Mucosa of rectum (tissue), 2 donors: ENCODE data around the gene NPIPA7.
"Not testable (repeated sequence)": the region's sequence is repeated elsewhere in the genome, so short reads cannot be mapped to it uniquely, and the experiment has no call there.

ENCODE experiments used
- H3K27ac ChIP-seq, 2 donors: one replicate each; pipeline ENCODE4 v1.7.0; 2013; ENCODE audit warnings: inconsistent platforms in 2 of 2, low read depth in 2 of 2, low read length in 2 of 2
- H3K27me3 ChIP-seq, 2 donors: one replicate each; pipeline ENCODE4 v1.7.0; 2013; ENCODE audit warnings: low read length in 2 of 2; ENCODE audit not compliant: control insufficient read depth in 2 of 2, insufficient read depth in 2 of 2
- H3K36me3 ChIP-seq, 2 donors: one replicate each; pipeline ENCODE4 v1.7.0; 2013; ENCODE audit warnings: low read length in 2 of 2; ENCODE audit not compliant: control insufficient read depth in 2 of 2, insufficient read depth in 2 of 2
- H3K4me1 ChIP-seq, 2 donors: one replicate each; pipeline ENCODE4 v1.7.0; 2013; ENCODE audit warnings: low read length in 2 of 2, mild to moderate bottlenecking in 1 of 2; ENCODE audit not compliant: control insufficient read depth in 2 of 2, insufficient read depth in 2 of 2
- H3K4me3 ChIP-seq, 2 donors: one replicate each; pipeline ENCODE4 v1.7.0; 2013; ENCODE audit warnings: low read length in 2 of 2
- H3K9ac ChIP-seq, 2 donors: one replicate each; pipeline ENCODE4 v1.7.0; 2013; ENCODE audit warnings: low read length in 2 of 2, low read depth in 1 of 2, mild to moderate bottlenecking in 1 of 2
- H3K9me3 ChIP-seq, 2 donors: one replicate each; pipeline ENCODE4 v1.7.0; 2013; ENCODE audit warnings: low read length in 2 of 2; ENCODE audit not compliant: control insufficient read depth in 2 of 2
- donor health status: healthy.
- donor health status: Normal muscosa, but diverticular disease.

The NPIPA7 gene

DNA sequence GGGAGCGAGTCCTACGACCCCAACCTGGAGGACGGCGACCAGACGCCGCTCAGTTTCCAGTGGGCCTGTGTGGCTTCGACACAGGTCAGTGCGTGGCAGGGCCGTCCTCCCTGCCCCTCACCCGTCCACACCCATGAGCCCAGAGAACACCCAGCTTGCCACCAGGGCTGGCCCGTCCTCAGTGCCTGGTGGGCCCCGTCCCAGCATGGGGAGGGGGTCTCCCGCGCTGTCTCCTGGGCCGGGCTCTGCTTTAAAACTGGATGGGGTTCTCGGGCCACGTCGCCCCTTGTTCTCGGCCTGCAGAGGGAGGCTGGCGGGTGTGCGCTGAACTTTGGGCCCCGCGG lies 11.7 kb upstream of the NPIPA7 start:
- not testable (repeated sequence) for H3K36me3 ChIP-seq, H3K27me3 ChIP-seq, H3K9ac ChIP-seq, H3K4me3 ChIP-seq, H3K4me1 ChIP-seq, H3K27ac ChIP-seq, H3K9me3 ChIP-seq

DNA sequence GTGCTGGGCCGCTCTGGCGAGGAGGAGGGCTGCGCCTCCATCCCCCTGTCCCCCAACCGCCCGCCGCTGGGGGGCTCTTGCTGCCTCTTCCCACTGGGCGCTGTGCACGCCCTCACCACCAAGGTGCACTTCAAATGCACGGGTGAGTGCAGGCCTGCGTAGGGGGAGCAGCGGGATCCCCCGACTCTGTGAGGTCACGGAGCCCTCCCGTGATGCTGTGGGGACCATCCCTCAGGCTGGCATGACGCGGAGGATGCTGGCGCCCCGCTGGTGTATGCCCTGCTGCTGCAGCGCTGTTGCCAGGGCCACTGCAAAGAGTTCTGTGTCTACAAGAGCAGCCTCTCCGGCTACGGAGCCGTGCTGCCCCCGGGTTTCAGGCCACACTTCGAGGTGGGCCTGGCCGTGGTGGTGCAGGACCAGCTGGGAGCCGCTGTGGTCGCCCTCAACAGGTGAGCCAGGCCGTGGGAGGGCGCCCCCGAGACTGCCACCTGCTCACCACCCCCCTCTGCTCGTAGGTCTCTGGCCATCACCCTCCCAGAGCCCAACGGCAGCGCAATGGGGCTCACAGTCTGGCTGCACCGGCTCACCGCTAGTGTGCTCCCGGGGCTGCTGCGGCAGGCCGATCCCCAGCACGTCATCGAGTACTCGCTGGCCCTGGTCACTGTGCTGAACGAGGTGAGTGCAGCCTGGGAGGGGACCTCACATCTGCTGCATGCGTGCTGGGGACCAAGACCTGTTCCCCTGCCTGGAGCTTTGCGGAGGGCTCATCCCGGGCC lies 9.7 kb upstream of the NPIPA7 start:
- not testable (repeated sequence) for H3K9me3 ChIP-seq, H3K4me3 ChIP-seq, H3K27me3 ChIP-seq, H3K9ac ChIP-seq, H3K4me1 ChIP-seq, H3K36me3 ChIP-seq, H3K27ac ChIP-seq

DNA sequence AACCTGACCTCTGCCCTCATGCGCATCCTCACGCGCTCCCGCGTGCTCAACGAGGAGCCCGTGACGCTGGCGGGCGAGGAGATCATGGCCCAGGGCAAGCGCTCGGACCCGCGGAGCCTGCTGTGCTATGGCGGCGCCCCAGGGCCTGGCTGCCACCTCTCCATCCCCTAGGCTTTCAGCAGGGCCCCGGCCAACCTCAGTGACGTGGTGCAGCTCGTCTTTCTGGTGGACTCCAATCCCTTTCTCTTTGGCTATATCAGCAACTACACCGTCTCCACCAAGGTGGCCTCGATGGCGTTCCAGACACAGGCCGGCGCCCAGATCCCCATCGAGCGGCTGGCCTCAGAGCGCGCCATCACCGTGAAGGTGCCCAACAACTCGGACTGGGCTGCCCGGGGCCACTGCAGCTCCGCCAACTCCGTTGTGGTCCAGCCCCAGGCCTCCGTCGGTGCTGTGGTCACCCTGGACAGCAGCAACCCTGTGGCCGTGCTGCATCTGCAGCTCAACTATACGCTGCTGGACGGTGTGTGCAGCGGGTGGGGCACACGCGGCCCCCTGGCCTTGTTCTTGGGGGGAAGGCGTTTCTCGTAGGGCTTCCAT lies 7.7 kb upstream of the NPIPA7 start:
- not testable (repeated sequence) for H3K36me3 ChIP-seq, H3K27ac ChIP-seq

DNA sequence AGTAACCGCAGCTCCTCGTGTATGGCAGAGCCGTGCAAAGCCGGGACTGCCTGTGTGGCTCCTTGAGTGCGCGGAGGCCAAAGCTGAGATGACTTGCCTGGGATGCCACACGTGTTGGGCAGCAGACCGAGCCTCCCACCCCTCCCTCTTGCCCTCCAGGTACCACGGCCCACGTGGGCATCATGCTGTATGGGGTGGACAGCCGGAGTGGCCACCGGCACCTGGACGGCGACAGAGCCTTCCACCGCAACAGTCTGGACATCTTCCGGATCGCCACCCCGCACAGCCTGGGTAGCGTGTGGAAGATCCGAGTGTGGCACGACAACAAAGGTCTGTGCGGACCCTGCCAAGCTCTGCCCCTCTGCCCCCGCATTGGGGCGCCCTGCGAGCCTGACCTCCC lies 4.7 kb upstream of the NPIPA7 start:
- H3K4me1 ChIP-seq, H3K4me3 ChIP-seq, H3K36me3 ChIP-seq, H3K27me3 ChIP-seq, H3K9ac ChIP-seq, H3K27ac ChIP-seq, H3K9me3 ChIP-seq: not testable (repeated sequence)

More for the DNA sequence above, 7.7 kb upstream of the NPIPA7 start:
- H3K27me3 ChIP-seq, H3K9me3 ChIP-seq, H3K4me1 ChIP-seq, H3K9ac ChIP-seq, H3K4me3 ChIP-seq: not testable (repeated sequence)

DNA sequence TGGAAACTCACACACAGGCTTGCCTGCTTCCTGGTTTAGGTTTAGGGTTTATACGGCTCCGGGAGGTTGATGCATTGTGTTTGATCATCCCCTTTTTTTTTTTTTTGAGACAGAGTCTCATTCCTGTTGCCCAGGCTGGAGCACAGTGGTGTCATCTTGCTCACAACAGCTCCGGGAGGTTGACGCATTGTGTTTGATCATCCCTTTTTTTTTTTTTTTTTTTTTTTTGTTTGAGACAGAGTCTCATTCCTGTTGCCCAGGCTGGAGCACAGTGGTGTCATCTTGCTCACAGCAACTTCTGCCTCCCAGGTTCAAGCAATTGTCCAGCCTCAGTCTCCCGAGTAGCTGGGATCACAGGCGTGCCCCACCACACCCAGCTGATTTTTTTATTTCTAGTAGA lies 20.7 kb downstream of the NPIPA7 start:
- not testable (repeated sequence) for H3K27ac ChIP-seq, H3K27me3 ChIP-seq, H3K9me3 ChIP-seq, H3K36me3 ChIP-seq, H3K4me1 ChIP-seq, H3K4me3 ChIP-seq, H3K9ac ChIP-seq

DNA sequence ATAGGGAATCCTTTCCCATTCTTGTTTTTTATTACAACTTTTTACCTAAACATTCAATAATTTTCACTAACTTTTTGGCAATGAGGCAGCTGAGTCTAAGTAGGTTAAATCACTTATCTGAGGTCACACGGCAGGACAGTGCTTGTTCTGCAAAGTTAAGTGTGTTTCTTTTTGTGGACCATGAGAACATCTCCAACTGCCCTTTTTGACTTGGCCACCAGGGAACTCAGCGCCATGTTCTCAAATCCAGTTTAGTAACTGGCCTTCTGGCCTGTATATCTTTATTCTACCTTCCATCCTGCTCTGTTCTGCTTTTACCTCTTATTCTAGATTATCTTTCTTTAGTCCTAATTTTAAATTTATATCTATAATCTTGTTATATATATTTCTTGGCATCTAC lies 23.4 kb downstream of the NPIPA7 start:
- not testable (repeated sequence) for H3K36me3 ChIP-seq, H3K4me3 ChIP-seq, H3K9ac ChIP-seq, H3K4me1 ChIP-seq, H3K27ac ChIP-seq, H3K9me3 ChIP-seq, H3K27me3 ChIP-seq

DNA sequence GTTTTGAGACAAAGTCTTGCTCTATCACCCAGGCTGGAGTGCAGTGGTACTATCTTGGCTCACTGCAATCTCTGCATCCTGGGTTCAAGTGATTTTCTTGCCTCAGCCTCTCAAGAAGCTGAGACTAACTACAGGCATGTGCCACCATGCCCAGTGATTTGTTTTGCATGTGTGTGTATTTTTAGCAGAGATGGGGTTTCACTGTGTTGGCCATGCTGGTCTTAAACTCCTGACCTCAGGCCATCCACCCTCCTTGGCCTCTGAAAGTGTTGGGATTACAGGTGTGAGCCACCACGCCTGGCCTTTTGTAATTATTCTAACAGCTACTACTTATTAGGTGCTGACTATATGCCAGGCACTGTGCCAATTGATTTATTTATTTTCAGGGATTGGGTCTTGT lies 25.3 kb downstream of the NPIPA7 start:
- H3K27me3 ChIP-seq, H3K9me3 ChIP-seq, H3K9ac ChIP-seq, H3K36me3 ChIP-seq, H3K27ac ChIP-seq, H3K4me3 ChIP-seq, H3K4me1 ChIP-seq: not testable (repeated sequence)

DNA sequence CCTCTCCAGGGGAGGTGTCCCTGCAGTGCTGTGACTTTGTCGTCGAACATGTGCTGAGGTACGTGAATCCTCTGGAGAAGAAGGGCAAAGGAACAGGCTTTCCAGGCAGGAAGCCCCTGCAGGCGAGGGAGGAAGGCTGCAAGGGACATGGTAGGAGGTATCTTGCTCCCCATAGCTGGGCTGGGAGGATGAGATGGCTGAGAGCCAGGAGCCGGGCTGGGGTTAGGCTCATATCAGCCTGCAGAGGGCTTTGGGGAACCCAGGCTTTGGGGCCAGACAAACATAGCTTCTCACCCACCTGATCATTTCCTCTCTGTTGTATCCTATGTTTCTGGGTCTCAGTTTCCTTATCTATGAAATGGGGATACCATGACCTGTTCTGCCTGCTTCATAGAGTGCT lies 26.5 kb downstream of the NPIPA7 start:
- not testable (repeated sequence) for H3K4me3 ChIP-seq, H3K27me3 ChIP-seq, H3K9me3 ChIP-seq, H3K4me1 ChIP-seq, H3K36me3 ChIP-seq, H3K9ac ChIP-seq, H3K27ac ChIP-seq

DNA sequence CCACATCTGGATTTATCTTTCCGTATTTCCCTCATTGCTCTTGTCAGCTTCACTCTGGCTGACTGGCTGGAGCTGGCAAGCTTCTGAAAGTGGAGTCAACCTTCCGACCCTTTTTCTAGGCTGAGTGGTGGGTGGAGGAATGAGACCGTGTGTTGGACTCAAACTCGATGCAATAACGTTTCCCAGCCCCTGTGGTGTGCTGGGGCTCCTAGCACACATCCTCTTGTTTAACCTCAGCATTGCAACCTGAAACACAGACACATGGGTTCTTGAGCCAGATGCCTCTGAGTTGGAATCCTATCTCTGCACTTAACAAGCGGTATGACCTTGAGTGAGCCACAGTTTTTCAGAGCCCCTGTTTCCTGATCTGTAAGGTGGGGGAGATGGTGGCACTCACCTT lies 29.5 kb downstream of the NPIPA7 start:
- not testable (repeated sequence) for H3K4me3 ChIP-seq, H3K9ac ChIP-seq, H3K4me1 ChIP-seq, H3K9me3 ChIP-seq, H3K27me3 ChIP-seq, H3K36me3 ChIP-seq, H3K27ac ChIP-seq

DNA sequence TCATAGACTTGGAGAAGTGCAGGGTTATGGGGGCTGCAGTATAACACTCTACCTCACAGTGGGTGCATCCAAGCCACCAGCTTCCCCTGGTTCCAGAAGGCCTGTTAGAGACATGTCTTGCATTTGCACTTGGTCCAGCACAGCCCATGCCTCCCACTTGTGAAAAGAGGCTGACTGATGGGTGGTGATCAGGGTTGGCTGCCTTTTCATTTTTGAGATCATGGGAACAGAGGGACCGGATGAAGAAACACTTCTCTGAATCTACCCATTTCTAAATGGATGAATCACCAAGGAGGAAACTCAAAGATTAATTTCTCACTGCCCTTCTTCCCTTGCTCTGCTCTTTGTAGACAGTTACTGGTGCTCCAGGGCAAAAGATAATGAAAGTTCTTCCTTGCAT lies 34.8 kb downstream of the NPIPA7 start:
- not testable (repeated sequence) for H3K27ac ChIP-seq, H3K36me3 ChIP-seq, H3K27me3 ChIP-seq, H3K4me1 ChIP-seq, H3K4me3 ChIP-seq, H3K9ac ChIP-seq, H3K9me3 ChIP-seq

DNA sequence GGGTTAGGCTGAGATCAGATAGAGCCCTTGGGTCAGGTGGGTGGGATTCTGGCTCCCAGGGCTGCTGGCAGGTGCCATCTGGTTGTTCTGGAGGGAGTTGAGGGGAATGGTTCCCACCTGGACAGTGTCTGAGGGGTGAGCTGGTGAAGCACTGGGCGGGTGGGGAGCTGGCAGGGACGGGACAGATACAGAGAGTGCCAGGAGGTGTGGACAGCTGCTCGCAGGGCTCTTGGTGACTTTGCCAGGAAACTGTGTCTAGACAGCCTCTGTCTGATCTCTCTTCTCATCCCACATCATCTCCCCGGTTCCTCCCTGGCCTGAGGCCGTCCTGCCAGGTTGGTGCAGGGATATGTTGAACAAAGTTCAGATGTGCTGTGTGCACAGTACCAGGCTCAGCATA lies 38.1 kb downstream of the NPIPA7 start:
- not testable (repeated sequence) for H3K27ac ChIP-seq, H3K4me3 ChIP-seq, H3K4me1 ChIP-seq, H3K36me3 ChIP-seq, H3K9ac ChIP-seq, H3K27me3 ChIP-seq, H3K9me3 ChIP-seq
